ENCODE measurements around the gene SYT2.

- TF ChIP-seq GABPB1 (CRISPR knock-in tag; IDR thresholded peaks at IDR 0.05) (no peak), ZNF589 (CRISPR knock-in tag; conservative IDR thresholded peaks at IDR 0.05) (no peak), ZBTB1 (CRISPR knock-in tag; IDR thresholded peaks at IDR 0.05; ENCODE audit: borderline replicate concordance) (no peak), PATZ1 (CRISPR knock-in tag; IDR thresholded peaks at IDR 0.05) (no peak), CTCF (CRISPR knock-in tag; IDR thresholded peaks at IDR 0.05) (no peak), IKZF4 (CRISPR knock-in tag; IDR thresholded peaks at IDR 0.05; ENCODE audit: borderline replicate concordance, low read depth, not compliant biosample characterization) (no peak), MTA1 (CRISPR knock-in tag; IDR thresholded peaks at IDR 0.05; ENCODE audit: borderline replicate concordance) (no peak), NFRKB (IDR thresholded peaks at IDR 0.05) (no peak), HINFP (CRISPR knock-in tag; IDR thresholded peaks at IDR 0.05; ENCODE audit: low read depth) (no peak), ZNF674 (CRISPR knock-in tag; IDR thresholded peaks at IDR 0.05; ENCODE audit: low read depth) (no peak)
Observed at GRCh38 chr1:202586871-202587270, 123.4 kb downstream of the SYT2 start.
